Right lobe of liver (tissue), 6 donors: ENCODE results near the gene MTMR11. TPM values are rescaled to one million over a fixed set of nuclear protein-coding genes. Genes with fewer than 3 reads are reported as not detected.
"Not testable (repeated sequence)": the region's sequence is repeated elsewhere in the genome, so short reads cannot be mapped to it uniquely, and the experiment has no call there.

Experiments used
- ATAC-seq, 4 donors: fragments of 200-7000 bp; cut with Tn5 transposase; one replicate each; pipeline ENCODE4 v1.9.1; 2020; ENCODE audit warnings: mild to moderate bottlenecking in 4 of 4, moderate library complexity in 4 of 4
- DNase-seq, 3 donors: peaks; one replicate each; pipeline ENCODE4 v3.0.0-alpha.2; 2020
- H3K27ac ChIP-seq, 3 donors: fragments of 200-600 bp; one replicate each; pipeline ENCODE4 v1.8.0; 2022
- H3K27me3 ChIP-seq, 2 donors: fragments of 200-600 bp; one replicate each; pipeline ENCODE4 v1.8.0; 2022
- H3K36me3 ChIP-seq, 4 donors: fragments of 200-600 bp; sonication (generic) in 1 of 4; one replicate each; pipeline versions ENCODE4 v1.5.1 to v1.8.0; 2017 to 2022; ENCODE audit warnings: control low read depth in 1 of 4
- H3K4me1 ChIP-seq, 4 donors: fragments of 200-600 bp; sonication (generic) in 1 of 4; one replicate each; pipeline versions ENCODE4 v1.5.1 to v1.8.0; 2017 to 2022; ENCODE audit warnings: control low read depth in 1 of 4
- H3K4me3 ChIP-seq, 3 donors: fragments of 200-600 bp; one replicate each; pipeline ENCODE4 v1.8.0; 2022
- H3K9me3 ChIP-seq, 4 donors: fragments of 200-600 bp; sonication (generic) in 1 of 4; one replicate each; pipeline versions ENCODE4 v1.5.1 to v1.8.0; 2017 to 2022; ENCODE audit warnings: control low read depth in 1 of 4
- POLR2A ChIP-seq: fragments of 450-650 bp; IDR thresholded peaks from one replicate; pipeline ENCODE4 v1.6.1; 2017; ENCODE audit warnings: antibody characterized with exemption, mild to moderate bottlenecking
- WGBS: methylation state at CpG from one replicate; pipeline ENCODE4 v1.1.6; 2018; ENCODE audit warnings: low coverage, low lambda C conversion rate; ENCODE audit not compliant: insufficient coverage; ENCODE audit errors: missing lambda C conversion rate; 5-methylcytosine and 5-hydroxymethylcytosine counted together
- intact Hi-C, 2 donors: fragments of 100-400 bp; cut with DNase I; formaldehyde crosslinking; loops; one replicate each; pipeline versions ENCODE4 v1.11.2 to v1.14.1; 2022
- total RNA-seq, 6 experiments: library from RNA; depleted of rRNA in 2 of 6; stranded (reverse); fragments of >200 nt in 2 of 6; fragmentation: NEBNext Ultra II Directional in 3 of 6; extraction: Animal tissue kit (Norgen Biotek cat#: 25700) in 3 of 6; gene quantifications; one replicate each; pipeline versions ENCODE4 v1.1.0 to v1.2.4, GENCODE V29; 2016 to 2023
- TF ChIP-seq, protein P1 (sequence below), 4 donors: fragments of 200-600 bp in 3 of 4; fragments of 450-650 bp in 1 of 4; IDR thresholded peaks; one replicate each; pipeline versions ENCODE4 v1.5.1 to v1.8.0; 2016 to 2022; ENCODE audit warnings: antibody characterized with exemption in 4 of 4, mild to moderate bottlenecking in 2 of 4
- donor health status: DM: no; HTN: yes; CAD: no.
- donor health status: DM: no; HTN: no; CAD: no.
- donor health status: DM: no; HTN: no; CAD: no.
- donor health status: DM: no; HTN: yes; CAD: no.
- donor health status: DM: no; HTN: yes; CAD: no.

The MTMR11 gene
- total RNA-seq, 6 experiments from 2014 or later: 0.97 to 7.1 (median 3.6) TPM

GRCh38 chr1:149886396-149887195, 50.1 kb downstream of the MTMR11 start:
- H3K9me3 ChIP-seq: no peaks in the 10 kb centered on the region
- H3K36me3 ChIP-seq: no peaks in the 10 kb centered on the region
- WGBS: under 1% methylated on average over 39 of the region's 62 CpGs
- intact Hi-C loops: no loop called here
- peaks cover 0 to 17% (median 7%) of the 10 kb centered on the region in 4 donors for H3K4me1 ChIP-seq
- peak overlapping the region; percentile 98 to 99 (median 99) for H3K27ac ChIP-seq
- TF ChIP-seq, protein P1, sequence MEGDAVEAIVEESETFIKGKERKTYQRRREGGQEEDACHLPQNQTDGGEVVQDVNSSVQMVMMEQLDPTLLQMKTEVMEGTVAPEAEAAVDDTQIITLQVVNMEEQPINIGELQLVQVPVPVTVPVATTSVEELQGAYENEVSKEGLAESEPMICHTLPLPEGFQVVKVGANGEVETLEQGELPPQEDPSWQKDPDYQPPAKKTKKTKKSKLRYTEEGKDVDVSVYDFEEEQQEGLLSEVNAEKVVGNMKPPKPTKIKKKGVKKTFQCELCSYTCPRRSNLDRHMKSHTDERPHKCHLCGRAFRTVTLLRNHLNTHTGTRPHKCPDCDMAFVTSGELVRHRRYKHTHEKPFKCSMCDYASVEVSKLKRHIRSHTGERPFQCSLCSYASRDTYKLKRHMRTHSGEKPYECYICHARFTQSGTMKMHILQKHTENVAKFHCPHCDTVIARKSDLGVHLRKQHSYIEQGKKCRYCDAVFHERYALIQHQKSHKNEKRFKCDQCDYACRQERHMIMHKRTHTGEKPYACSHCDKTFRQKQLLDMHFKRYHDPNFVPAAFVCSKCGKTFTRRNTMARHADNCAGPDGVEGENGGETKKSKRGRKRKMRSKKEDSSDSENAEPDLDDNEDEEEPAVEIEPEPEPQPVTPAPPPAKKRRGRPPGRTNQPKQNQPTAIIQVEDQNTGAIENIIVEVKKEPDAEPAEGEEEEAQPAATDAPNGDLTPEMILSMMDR (IDR thresholded peaks at IDR 0.05): no peak
- TF ChIP-seq POLR2A: peak; percentile 100
- DNase-seq (peak; percentile 73 to 91 (median 87)), ATAC-seq (peak; percentile 71 to 84 (median 76))
- peak overlapping the region; percentile 56 to 69 (median 66) for H3K4me3 ChIP-seq
- no peaks in the 10 kb centered on the region for H3K27me3 ChIP-seq

DNA sequence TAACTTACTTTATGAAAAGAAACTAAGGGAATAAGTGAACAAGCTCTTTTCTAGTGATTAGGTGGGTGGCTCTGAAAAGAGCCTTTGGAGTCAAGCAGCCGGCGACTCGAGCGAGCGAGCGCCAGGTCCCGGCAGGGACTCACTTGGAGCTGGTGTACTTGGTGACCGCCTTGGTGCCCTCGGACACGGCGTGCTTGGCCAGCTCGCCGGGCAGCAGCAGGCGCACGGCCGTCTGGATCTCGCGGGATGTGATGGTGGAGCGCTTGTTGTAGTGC, 50.6 kb downstream of the MTMR11 start:
- H3K4me1 ChIP-seq: peaks cover 0 to 17% (median 7%) of the 10 kb centered on the region in 4 donors
- DNase-seq: peak in 1 of 3 donors; percentile 24
- H3K27me3 ChIP-seq, H3K9me3 ChIP-seq, intact Hi-C loops, H3K36me3 ChIP-seq: not testable (repeated sequence)
- peak overlapping the region; percentile 98 to 99 (median 99) for H3K27ac ChIP-seq
- peak in 2 of 4 donors; percentile 0 to 2 for ATAC-seq
- peak overlapping the region; percentile 56 to 69 (median 66) for H3K4me3 ChIP-seq
- WGBS: 0% methylated on average over 7 of the region's 19 CpGs

DNA sequence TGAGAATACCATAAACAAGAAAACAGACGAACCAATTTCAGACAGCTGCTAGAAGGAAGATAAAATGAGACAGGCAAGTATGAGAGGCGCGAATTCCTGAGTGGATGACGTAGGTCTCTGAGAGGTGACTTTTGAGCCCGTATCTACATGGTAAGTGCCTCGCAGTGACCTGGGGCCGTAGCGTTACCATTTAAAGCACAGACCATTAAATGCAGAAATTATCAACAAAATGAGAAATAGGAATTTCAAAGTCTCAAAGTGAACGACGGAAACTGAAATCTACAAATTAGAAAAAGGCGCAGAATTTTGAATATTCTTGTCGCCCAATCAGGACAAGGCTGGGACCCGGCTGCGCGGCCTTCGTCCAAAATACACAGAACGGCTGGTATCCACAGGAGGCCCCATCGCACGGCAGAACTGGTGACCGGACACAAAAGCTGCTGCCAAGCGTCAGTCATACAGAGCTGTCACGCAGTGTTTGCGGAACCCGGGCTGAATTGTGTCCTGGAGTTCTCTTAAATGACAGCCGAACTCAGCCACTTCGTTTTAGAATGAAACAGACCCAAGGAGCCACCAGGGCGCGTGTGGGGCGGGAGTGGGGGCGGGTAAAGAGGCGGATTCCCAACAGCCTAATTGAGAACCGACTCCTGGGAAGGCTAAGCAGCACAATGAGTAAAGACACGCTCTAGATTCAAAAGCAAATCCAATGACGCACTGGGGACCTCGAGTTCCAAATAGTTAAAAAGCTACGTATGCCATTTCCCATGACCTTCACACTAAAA, 51.1 kb downstream of the MTMR11 start:
- DNase-seq: peak; percentile 91 to 96 (median 95)
- Histone ChIP-seq H3K27me3 (no peaks in the 10 kb centered on the region), H3K4me3 (peak overlapping the region; percentile 56 to 69 (median 66)), H3K9me3 (no peaks in the 10 kb centered on the region), H3K36me3 (no peaks in the 10 kb centered on the region), H3K27ac (peak overlapping the region; percentile 98 to 99 (median 99)), H3K4me1 (peaks cover 0 to 17% (median 7%) of the 10 kb centered on the region in 4 donors)
- ATAC-seq: peak; percentile 61 to 75 (median 66)
- intact Hi-C loops: no loop called here
- WGBS: 0% methylated on average over 33 of the region's 36 CpGs
- TF ChIP-seq, protein P1 (IDR thresholded peaks at IDR 0.05): peak in 1 of 4 donors; percentile 4
- peak; percentile 91 for TF ChIP-seq POLR2A

GRCh38 chr1:149884433-149885338, 52.0 kb downstream of the MTMR11 start:
- H3K27ac ChIP-seq: peak overlapping the region; percentile 98 to 99 (median 99)
- DNase-seq: no peak
- intact Hi-C loops: no loop called here
- no peaks in the 10 kb centered on the region for H3K27me3 ChIP-seq
- H3K4me1 ChIP-seq: peaks cover 0 to 17% (median 7%) of the 10 kb centered on the region in 4 donors
- TF ChIP-seq POLR2A: no peak
- TF ChIP-seq, protein P1 (IDR thresholded peaks at IDR 0.05): no peak
- no peak for ATAC-seq
- H3K9me3 ChIP-seq: no peaks in the 10 kb centered on the region
- WGBS: 3% methylated on average over 9 of the region's 9 CpGs
- no peaks in the 10 kb centered on the region for H3K36me3 ChIP-seq
- H3K4me3 ChIP-seq: peak overlapping the region; percentile 56 to 69 (median 66)
